Endothelial cell (in vitro differentiated cells): ENCODE data around the gene KIF16B. TPM values are rescaled to one million over a fixed set of nuclear protein-coding genes. Genes with fewer than 3 reads are reported as not detected.

Experiments used
- DNase-seq: peaks from one replicate; pipeline ENCODE4 v3.0.0; 2021; ENCODE audit warnings: low spot score
- H3K27ac Mint-ChIP-seq: one replicate; pipeline ENCODE4 v1.8.0; 2021; ENCODE audit warnings: mixed read lengths, inconsistent platforms; ENCODE audit not compliant: unreplicated experiment
- H3K27me3 Mint-ChIP-seq: one replicate; pipeline ENCODE4 v1.8.0; 2021; ENCODE audit warnings: mild to moderate bottlenecking, moderate library complexity, mixed read lengths, inconsistent platforms; ENCODE audit not compliant: unreplicated experiment
- H3K36me3 Mint-ChIP-seq: one replicate; pipeline ENCODE4 v1.8.0; 2021; ENCODE audit warnings: mild to moderate bottlenecking, low read depth, mixed read lengths, inconsistent platforms; ENCODE audit not compliant: unreplicated experiment
- H3K4me1 Mint-ChIP-seq: one replicate; pipeline ENCODE4 v1.8.0; 2021; ENCODE audit warnings: mild to moderate bottlenecking, mixed read lengths, inconsistent platforms; ENCODE audit not compliant: unreplicated experiment
- H3K4me3 Mint-ChIP-seq: one replicate; pipeline ENCODE4 v1.8.0; 2021; ENCODE audit warnings: mild to moderate bottlenecking, mixed read lengths, inconsistent platforms; ENCODE audit not compliant: unreplicated experiment
- H3K9me3 Mint-ChIP-seq: one replicate; pipeline ENCODE4 v1.8.0; 2021; ENCODE audit warnings: mixed read lengths, inconsistent platforms; ENCODE audit not compliant: unreplicated experiment
- CTCF ChIP-seq: fragments of 200-600 bp; sonication (generic); IDR thresholded peaks from one replicate; pipeline ENCODE4 v1.5.0; 2021; ENCODE audit warnings: antibody characterized with exemption; ENCODE audit not compliant: unreplicated experiment
- total RNA-seq: library from RNA; stranded (reverse); fragmentation: NEBNext Ultra II Directional; extraction: Animal tissue kit (Norgen Biotek cat#: 25700); gene quantifications from one replicate; pipeline ENCODE4 v1.2.1, GENCODE V29; 2021; ENCODE audit not compliant: unreplicated experiment

KIF16B gene
- total RNA-seq, 1 donor from 2014 or later = 10.5 TPM

- H3K9me3 Mint-ChIP-seq = no peaks in the 10 kb centered on the region
- no peak overlapping the region for H3K4me3 Mint-ChIP-seq
- no peak for TF ChIP-seq CTCF
- H3K36me3 Mint-ChIP-seq = no peaks in the 10 kb centered on the region
- DNase-seq = no peak
- no peaks in the 10 kb centered on the region for H3K4me1 Mint-ChIP-seq
- H3K27me3 Mint-ChIP-seq = no peaks in the 10 kb centered on the region
- no peak overlapping the region for H3K27ac Mint-ChIP-seq
These were observed 35.3 kb downstream of the KIF16B start for GRCh38 chr20:16537918-16538317.

GRCh38 chr20:16537025-16537665 is 36.1 kb downstream of the KIF16B start:
- Mint-ChIP-seq H3K27ac (no peak overlapping the region), H3K4me1 (no peaks in the 10 kb centered on the region), H3K4me3 (no peak overlapping the region), H3K36me3 (no peaks in the 10 kb centered on the region), H3K27me3 (no peaks in the 10 kb centered on the region), H3K9me3 (no peaks in the 10 kb centered on the region)
- DNase-seq = no peak
- TF ChIP-seq CTCF = no peak

- Mint-ChIP-seq H3K4me1 (no peaks in the 10 kb centered on the region), H3K27ac (no peak overlapping the region), H3K36me3 (no peaks in the 10 kb centered on the region), H3K4me3 (no peak overlapping the region), H3K27me3 (no peaks in the 10 kb centered on the region), H3K9me3 (no peaks in the 10 kb centered on the region)
- no peak for DNase-seq
- no peak for TF ChIP-seq CTCF
These were observed 38.0 kb downstream of the KIF16B start for GRCh38 chr20:16535277-16535676.

- H3K27ac Mint-ChIP-seq = no peak overlapping the region
- H3K4me1 Mint-ChIP-seq = no peaks in the 10 kb centered on the region
- no peaks in the 10 kb centered on the region for H3K9me3 Mint-ChIP-seq
- H3K36me3 Mint-ChIP-seq = no peaks in the 10 kb centered on the region
- H3K4me3 Mint-ChIP-seq = no peak overlapping the region
- TF ChIP-seq CTCF = no peak
- H3K27me3 Mint-ChIP-seq = peaks cover 2% of the 10 kb centered on the region
- no peak for DNase-seq
These were observed 39.7 kb downstream of the KIF16B start for GRCh38 chr20:16533502-16533901.

- Mint-ChIP-seq H3K4me1 (no peaks in the 10 kb centered on the region), H3K36me3 (no peaks in the 10 kb centered on the region), H3K4me3 (no peak overlapping the region), H3K27me3 (peaks cover 3% of the 10 kb centered on the region), H3K27ac (no peak overlapping the region), H3K9me3 (no peaks in the 10 kb centered on the region)
- no peak for DNase-seq
- no peak for TF ChIP-seq CTCF
These were observed 41.8 kb downstream of the KIF16B start for GRCh38 chr20:16531485-16531884.
